GM18867 (cell line): ENCODE measurements around the gene GALR3.

Experiments used
- ATAC-seq: cut with Tn5 transposase; IDR thresholded peaks from one replicate; pipeline ENCODE4 v1.9.1; 2021; ENCODE audit warnings: mild to moderate bottlenecking, moderate library complexity; ENCODE audit not compliant: unreplicated experiment

The GALR3 gene

GRCh38 chr22:37855462-37855861 is 32.3 kb downstream of the GALR3 start:
- ATAC-seq, result no peak

GRCh38 chr22:37860796-37861421 is 37.7 kb downstream of the GALR3 start:
- no peak for ATAC-seq

- no peak for ATAC-seq
Observed at GRCh38 chr22:37862570-37863325, 39.6 kb downstream of the GALR3 start.

- ATAC-seq, result no peak
Observed at GRCh38 chr22:37865510-37865909, 42.3 kb downstream of the GALR3 start.

GRCh38 chr22:37870273-37870672 is 47.1 kb downstream of the GALR3 start:
- no peak for ATAC-seq
